T-helper 17 cell (primary cell): ENCODE data around the gene PITHD1. TPM values are rescaled to one million over a fixed set of nuclear protein-coding genes. Genes with fewer than 3 reads are reported as not detected.
A peak's percentile ranks its signal among the peaks of the same experiment; 100 is the strongest.
"Not testable (repeated sequence)": the region's sequence is repeated elsewhere in the genome, so short reads cannot be mapped to it uniquely, and the experiment has no call there.

Source experiments
- ATAC-seq: fragments of 150-1000 bp; cut with Tn5 transposase; 2 replicates; pipeline ENCODE4 v1.10.0; 2021; ENCODE audit warnings: mild to moderate bottlenecking, moderate library complexity
- DNase-seq, 3 donors: peaks; one replicate each; pipeline versions ENCODE4 v3.0.0 to v3.0.0-alpha.2; 2020 to 2021
- H3K9me3 ChIP-seq: one replicate; pipeline ENCODE4 v1.7.0; 2013; ENCODE audit warnings: low read length, mild to moderate bottlenecking; ENCODE audit not compliant: control insufficient read depth, poor library complexity, severe bottlenecking
- H3K27ac Mint-ChIP-seq: one replicate; pipeline ENCODE4 v1.8.0; 2022; ENCODE audit warnings: mild to moderate bottlenecking, moderate library complexity, mixed read lengths
- H3K27me3 Mint-ChIP-seq: one replicate; pipeline ENCODE4 v1.8.0; 2022; ENCODE audit warnings: mixed read lengths
- H3K36me3 Mint-ChIP-seq: one replicate; pipeline ENCODE4 v1.8.0; 2022; ENCODE audit warnings: low read depth, mixed read lengths
- H3K4me1 Mint-ChIP-seq: one replicate; pipeline ENCODE4 v1.8.0; 2022; ENCODE audit warnings: mild to moderate bottlenecking, mixed read lengths
- H3K4me3 Mint-ChIP-seq: one replicate; pipeline ENCODE4 v1.8.0; 2022; ENCODE audit warnings: mild to moderate bottlenecking, moderate library complexity, mixed read lengths
- total RNA-seq, 4 donors: library from RNA in 2 of 4; stranded (reverse) in 2 of 4; gene quantifications; one replicate each; pipeline ENCODE4 v1.2.3 and lab custom pipeline; 2022 to 2026

Gene PITHD1
- total RNA-seq, 2 donors from 2014 or later, result 67.8 to 80.6 TPM

DNA sequence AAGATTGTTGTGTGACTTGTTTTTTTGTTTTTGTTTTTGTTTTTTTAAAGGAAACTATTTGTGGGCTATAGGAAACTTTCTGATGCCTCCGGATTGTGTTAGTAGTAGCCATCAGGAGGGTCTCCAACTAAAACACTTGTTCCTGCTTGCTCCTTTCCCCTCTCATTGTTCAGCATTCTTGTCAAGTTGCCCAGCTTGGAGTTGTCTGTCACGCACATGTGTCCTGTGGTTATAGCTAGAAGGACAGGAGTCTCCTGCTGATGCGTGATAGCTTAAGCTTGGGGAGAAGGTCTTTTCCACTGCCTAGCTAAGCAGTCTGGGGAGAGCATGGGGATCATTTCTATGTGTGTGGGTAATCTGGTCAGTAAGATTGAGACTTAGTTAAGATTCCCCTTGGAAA lies 9.5 kb downstream of the PITHD1 start:
- Mint-ChIP-seq H3K36me3 (peaks cover 11% of the 10 kb centered on the region), H3K27me3 (no peaks in the 10 kb centered on the region), H3K4me1 (peaks cover 25% of the 10 kb centered on the region), H3K4me3 (no peak overlapping the region), H3K27ac (no peak overlapping the region)
- no peak for ATAC-seq
- H3K9me3 ChIP-seq, result no peaks in the 10 kb centered on the region
- DNase-seq, result no peak

DNA sequence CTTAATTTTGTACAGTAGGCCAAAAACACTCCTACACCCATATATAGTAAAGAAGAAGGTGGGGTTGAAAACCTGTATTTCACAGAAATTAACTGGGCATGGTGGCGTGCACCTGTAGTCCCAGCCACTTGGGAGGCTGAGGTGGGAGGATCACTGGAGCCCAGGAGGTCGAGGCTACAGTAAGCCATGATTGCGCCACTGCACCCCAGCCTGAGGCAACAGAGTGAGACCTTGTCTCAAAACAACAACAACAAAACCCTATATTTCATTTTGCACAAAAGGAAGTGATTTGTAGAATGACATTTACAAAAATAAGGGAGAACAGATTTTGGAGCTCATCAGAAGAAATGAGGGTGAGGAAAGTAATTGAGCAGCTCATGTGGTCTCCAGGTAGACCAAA lies 10.5 kb downstream of the PITHD1 start:
- no peaks in the 10 kb centered on the region for H3K9me3 ChIP-seq
- Mint-ChIP-seq H3K4me3 (no peak overlapping the region), H3K36me3 (peaks cover 11% of the 10 kb centered on the region), H3K27ac (no peak overlapping the region), H3K27me3 (no peaks in the 10 kb centered on the region), H3K4me1 (peaks cover 32% of the 10 kb centered on the region)
- ATAC-seq, result no peak
- DNase-seq, result no peak

DNA sequence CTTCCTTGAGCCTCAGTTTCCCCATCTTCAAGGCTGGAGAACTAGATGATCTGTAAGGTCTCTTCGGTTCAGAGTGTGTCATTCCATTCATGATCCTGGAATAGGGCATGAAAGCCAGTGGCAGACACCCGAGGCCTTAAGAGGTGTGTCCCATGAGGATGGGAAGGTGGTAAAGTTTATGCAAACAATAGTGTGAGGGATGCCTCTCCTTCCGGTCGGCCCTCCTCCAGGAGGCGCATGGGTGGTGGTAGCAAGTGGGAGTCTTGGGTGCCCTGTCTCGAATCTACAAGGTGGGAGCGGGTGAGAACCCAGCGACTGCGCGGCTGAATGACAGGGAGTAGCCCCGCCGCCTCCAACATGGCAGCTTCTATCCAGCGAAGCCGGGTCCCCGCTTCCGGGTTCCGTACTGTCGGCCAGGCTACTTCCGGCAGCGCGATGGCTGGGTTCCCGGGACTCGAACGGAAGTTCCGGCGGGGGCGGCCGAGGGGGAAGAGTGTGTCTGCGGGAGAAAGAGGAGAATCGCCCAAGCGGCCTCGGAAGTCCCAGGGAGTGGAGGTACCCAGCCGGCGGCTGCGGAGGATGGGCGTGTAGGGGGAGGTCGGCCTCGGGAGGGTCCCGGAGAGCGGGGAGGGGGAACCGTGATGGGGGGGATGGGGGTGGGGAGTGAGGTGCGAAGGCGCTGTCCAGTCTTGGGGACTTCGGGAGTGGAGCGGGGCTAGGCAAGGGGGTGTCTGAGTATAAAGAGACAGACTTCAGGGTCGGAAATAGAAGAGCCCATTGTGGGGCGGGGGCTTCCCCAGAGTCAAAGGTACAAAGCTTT lies 12.7 kb downstream of the PITHD1 start, which contains the start of gene LYPLA2:
Gene LYPLA2, plus strand, starts transcription at position 450 of the 820 bp plus-strand sequence. CDS start 1,538 bp downstream, outside the sequence.
- peaks cover 9% of the 10 kb centered on the region for H3K36me3 Mint-ChIP-seq
- peak; percentile 86 for ATAC-seq
- peak; percentile 68 to 78 (median 75) for DNase-seq
- H3K27ac Mint-ChIP-seq, result peak within 1 kb of the TSS; percentile 97
- peaks cover 28% of the 10 kb centered on the region for H3K4me1 Mint-ChIP-seq
- H3K4me3 Mint-ChIP-seq, result peak within 1 kb of the TSS; percentile 99
- no peaks in the 10 kb centered on the region for H3K9me3 ChIP-seq
- no peaks in the 10 kb centered on the region for H3K27me3 Mint-ChIP-seq

DNA sequence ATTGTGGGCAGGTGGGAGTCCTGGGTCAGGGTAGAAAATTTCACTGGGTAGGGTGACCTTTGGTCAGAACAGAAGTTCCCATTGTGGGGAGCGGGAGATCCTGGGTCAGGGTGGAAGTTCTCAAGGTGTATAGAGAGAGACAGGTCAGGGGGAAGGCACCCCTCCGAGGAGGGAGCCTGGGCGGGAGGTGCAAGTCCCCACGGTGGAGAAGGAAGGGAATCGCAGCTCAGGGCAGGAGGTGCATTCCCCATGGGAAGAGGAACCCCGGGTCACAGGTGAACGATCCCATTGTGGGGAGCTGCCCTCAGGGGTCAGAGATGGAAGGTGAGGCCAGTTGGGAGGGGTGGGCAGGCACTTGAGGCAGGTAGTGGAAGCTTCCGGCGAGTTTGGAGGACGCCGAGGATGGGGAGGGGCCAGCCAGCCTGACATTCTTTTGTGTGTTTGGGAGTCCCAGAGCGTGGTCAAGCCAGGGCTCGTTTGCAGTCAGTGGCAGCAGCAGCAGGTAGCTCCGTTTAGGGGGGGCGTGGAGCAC lies 13.4 kb downstream of the PITHD1 start:
- no peaks in the 10 kb centered on the region for H3K9me3 ChIP-seq
- Mint-ChIP-seq H3K27ac (peak overlapping the region; percentile 97), H3K4me3 (peak overlapping the region; percentile 99), H3K27me3 (no peaks in the 10 kb centered on the region), H3K36me3 (peaks cover 6% of the 10 kb centered on the region), H3K4me1 (peaks cover 28% of the 10 kb centered on the region)
- DNase-seq (no peak), ATAC-seq (peak; percentile 44)

DNA sequence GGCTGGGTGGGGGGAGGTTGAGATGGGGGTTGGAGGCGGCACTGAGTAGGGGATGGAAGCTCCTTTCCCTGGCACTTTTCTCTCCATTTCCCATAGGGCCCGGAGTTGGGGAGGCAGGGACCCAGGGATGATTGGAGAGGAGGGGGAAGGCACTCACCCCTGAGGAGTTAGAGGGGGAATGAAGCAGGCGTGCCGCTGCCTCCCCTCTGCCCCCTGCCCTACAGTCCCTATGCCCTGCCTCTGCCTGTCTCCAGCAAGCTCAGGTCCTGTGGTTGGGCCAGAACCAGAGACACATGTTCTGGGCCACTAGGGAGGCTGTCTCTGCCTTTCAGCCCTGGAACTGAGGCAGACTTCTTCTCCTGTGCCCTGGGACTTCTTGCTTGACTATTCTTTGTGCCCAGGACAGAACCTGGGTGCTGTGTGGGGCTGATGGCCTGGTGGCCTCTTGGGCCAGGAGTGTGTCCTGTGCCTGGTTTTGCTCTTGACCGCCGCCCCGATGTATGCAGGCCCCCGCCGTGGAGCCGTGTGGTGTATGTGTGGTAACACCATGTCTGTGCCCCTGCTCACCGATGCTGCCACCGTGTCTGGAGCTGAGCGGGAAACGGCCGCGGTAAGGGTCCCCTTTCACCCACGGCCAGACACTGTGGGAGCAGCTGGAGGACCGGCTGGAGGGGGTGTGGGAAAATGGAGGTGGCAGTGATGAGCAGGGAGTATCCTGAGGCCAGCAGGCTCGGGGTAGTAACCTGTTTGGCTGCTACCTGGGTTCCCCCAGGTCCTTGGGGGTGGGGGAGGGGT lies 14.1 kb downstream of the PITHD1 start:
- Mint-ChIP-seq H3K27ac (peak overlapping the region; percentile 97), H3K4me1 (peaks cover 28% of the 10 kb centered on the region), H3K27me3 (no peaks in the 10 kb centered on the region), H3K36me3 (peaks cover 6% of the 10 kb centered on the region), H3K4me3 (peak overlapping the region; percentile 99)
- ATAC-seq (no peak), DNase-seq (no peak)
- H3K9me3 ChIP-seq, result no peaks in the 10 kb centered on the region

DNA sequence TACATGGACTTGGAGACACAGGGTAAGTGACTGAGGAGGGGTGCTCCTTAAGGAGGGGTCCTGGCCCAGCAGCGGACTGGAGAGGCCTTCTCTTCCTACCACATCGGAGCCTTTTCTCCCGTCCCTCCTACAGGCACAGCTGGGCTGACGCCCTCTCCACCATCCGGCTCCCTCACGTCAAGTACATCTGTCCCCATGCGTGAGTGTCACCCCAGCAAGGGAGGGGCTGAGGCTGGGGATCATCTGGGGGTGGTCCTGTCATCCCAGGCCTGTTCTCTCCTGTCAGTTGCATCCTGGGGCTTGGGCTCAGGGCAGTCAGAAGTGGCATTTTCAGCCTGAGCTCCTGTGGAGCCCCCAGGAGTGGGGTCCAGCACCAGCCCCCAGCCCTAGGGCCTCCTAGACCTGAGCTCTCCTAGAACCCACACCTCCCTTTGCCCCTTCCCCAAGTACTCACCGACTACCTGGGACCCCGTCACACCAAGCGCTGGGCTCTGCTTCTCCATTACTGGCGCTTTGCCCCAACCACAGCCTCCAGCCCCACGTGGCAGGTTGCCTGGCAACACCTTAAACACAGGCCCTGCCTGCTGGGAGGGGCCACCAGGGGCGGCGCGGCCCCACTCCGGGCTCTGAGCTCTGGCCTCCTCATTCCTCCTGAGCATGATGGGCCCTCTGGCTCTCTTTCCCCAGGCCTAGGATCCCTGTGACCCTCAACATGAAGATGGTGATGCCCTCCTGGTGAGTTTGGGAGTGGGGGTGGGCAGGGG lies 15.0 kb downstream of the PITHD1 start:
- H3K4me1 Mint-ChIP-seq, result peaks cover 28% of the 10 kb centered on the region
- H3K27ac Mint-ChIP-seq, result peak overlapping the region; percentile 91
- H3K9me3 ChIP-seq, result no peaks in the 10 kb centered on the region
- ATAC-seq, result peak; percentile 59
- no peaks in the 10 kb centered on the region for H3K27me3 Mint-ChIP-seq
- peaks cover 6% of the 10 kb centered on the region for H3K36me3 Mint-ChIP-seq
- peak; percentile 31 to 54 (median 48) for DNase-seq
- no peak overlapping the region for H3K4me3 Mint-ChIP-seq

DNA sequence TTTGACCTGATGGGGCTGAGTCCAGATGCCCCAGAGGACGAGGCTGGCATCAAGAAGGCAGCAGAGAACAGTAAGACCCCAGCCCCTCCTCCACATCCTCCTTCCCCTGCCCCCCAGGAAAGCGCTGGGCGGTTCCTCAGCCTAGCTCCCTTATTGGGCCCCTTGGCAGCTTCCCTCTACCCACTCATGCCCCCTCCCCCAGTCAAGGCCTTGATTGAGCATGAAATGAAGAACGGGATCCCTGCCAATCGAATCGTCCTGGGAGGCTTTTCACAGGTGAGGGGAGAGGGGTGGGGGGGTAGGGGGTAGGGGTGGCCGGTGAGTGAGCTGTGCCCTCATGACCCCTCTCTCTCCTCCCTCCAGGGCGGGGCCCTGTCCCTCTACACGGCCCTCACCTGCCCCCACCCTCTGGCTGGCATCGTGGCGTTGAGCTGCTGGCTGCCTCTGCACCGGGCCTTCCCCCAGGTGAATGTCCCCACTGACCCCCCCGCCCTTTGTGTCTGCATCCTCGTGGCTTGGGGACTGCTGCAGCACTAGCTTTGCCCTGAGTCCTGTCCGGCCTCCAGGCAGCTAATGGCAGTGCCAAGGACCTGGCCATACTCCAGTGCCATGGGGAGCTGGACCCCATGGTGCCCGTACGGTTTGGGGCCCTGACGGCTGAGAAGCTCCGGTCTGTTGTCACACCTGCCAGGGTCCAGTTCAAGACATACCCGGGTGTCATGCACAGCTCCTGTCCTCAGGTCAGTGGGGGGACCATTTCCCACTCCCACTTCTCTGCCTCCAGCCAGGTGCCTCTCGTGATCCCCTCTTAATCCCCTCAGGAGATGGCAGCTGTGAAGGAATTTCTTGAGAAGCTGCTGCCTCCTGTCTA lies 15.9 kb downstream of the PITHD1 start:
- Mint-ChIP-seq H3K27me3 (no peaks in the 10 kb centered on the region), H3K27ac (peak overlapping the region; percentile 91), H3K36me3 (peaks cover 6% of the 10 kb centered on the region), H3K4me3 (no peak overlapping the region), H3K4me1 (peaks cover 35% of the 10 kb centered on the region)
- no peaks in the 10 kb centered on the region for H3K9me3 ChIP-seq
- DNase-seq (no peak), ATAC-seq (no peak)

DNA sequence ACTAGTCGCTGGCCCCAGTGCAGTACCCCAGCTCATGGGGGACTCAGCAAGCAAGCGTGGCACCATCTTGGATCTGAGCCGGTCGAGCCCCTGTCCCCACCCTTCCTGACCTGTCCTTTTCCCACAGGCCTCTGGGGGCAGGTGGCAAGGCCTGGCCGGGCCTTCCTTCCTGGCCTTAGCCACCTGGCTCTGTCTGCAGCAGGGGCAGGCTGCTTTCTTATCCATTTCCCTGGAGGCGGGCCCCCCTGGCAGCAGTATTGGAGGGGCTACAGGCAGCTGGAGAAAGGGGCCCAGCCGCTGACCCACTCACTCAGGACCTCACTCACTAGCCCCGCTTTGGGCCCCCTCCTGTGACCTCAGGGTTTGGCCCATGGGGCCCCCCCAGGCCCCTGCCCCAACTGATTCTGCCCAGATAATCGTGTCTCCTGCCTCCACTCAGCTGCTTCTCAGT lies 16.5 kb downstream of the PITHD1 start:
- H3K9me3 ChIP-seq, ATAC-seq, H3K27me3 Mint-ChIP-seq, DNase-seq, H3K36me3 Mint-ChIP-seq: not testable (repeated sequence)
- peaks cover 38% of the 10 kb centered on the region for H3K4me1 Mint-ChIP-seq
- H3K27ac Mint-ChIP-seq, result peak overlapping the region; percentile 75
- peak overlapping the region; percentile 49 for H3K4me3 Mint-ChIP-seq

DNA sequence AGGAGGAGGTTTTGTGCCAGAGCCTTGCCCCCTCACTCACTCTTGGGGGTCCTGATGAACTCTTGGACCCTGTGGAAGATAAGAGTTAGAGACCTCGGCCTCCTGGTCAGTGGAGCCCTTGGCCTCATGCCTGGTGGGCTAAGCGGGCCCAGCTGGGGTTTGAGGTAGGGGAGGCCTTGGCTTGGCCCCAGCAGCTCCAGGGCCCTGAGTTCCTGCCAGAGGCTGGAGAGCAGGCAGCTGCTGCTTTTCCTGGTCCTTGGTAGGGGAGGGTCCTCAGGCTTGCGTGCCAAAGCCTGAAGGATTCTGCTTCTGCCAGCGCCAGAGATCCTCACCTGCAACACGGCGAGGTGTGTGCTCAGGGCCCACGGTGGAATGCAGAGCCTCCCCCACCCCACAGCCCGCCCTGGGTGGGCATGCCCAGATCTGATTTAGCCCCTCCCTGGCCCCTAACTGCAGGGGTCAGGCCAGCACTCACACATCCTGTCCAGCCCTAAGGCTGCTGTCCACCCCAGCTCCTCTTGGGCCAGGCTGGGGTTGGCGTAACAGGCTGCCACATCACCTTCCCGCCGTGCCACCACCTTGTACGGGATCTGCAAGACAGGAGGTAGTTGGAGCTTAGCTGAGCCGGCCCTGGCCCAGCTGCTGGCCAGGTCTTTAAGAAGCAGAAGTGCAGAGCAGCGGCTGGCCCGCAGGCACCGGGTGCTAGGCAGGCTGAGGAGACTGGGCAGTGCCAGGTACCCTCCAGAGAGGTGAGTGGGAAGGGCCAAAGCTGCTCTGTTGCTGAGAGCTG lies 17.7 kb downstream of the PITHD1 start:
- H3K27me3 Mint-ChIP-seq, result no peaks in the 10 kb centered on the region
- H3K4me1 Mint-ChIP-seq, result peaks cover 33% of the 10 kb centered on the region
- DNase-seq (no peak), ATAC-seq (no peak)
- no peak overlapping the region for H3K4me3 Mint-ChIP-seq
- no peaks in the 10 kb centered on the region for H3K9me3 ChIP-seq
- H3K36me3 Mint-ChIP-seq, result peaks cover 6% of the 10 kb centered on the region
- H3K27ac Mint-ChIP-seq, result peak overlapping the region; percentile 75

DNA sequence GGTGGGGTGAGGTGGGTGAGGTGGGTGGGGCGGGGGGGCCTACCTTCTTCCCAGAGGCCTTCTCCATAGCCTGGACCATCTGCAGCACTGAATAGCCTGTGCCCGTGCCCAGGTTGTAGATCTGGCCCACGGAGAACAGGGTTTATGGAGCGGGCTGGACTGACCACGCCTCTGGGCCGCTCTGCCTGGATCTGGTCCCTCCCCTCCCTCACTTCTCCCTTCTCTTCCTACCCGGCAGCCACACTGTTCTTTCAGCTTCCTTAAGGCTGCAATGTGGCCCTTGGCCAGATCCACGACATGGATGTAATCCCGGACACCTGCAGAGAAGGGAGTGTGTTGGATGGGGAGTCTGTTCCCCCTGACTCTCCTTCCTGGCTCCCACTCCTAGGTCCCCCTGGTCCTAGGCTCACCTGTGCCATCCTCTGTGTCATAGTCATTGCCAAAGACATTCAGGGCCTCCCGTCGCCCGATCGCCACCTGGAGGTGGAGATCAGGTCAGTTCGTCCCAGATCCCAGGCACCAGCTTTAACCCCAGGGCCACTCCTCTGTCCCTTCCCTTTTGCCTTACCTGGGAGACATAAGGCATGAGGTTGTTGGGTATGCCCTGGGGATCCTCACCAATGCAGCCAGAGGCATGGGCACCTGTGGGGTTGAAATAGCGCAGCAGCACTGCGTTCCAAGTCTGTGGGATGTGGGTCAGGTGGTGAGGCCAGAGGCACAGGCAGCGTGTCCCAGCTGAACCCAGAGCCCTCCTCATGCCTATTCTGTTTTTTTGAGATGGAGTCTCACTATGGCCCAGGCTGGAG lies 18.5 kb downstream of the PITHD1 start:
- ATAC-seq (no peak), DNase-seq (no peak)
- no peaks in the 10 kb centered on the region for H3K27me3 Mint-ChIP-seq
- H3K9me3 ChIP-seq, result no peaks in the 10 kb centered on the region
- peak overlapping the region; percentile 45 for H3K27ac Mint-ChIP-seq
- H3K36me3 Mint-ChIP-seq, result no peaks in the 10 kb centered on the region
- H3K4me3 Mint-ChIP-seq, result no peak overlapping the region
- H3K4me1 Mint-ChIP-seq, result peaks cover 29% of the 10 kb centered on the region
